Uterus (tissue), 4 donors: ENCODE measurements around the gene SEMA6B. TPM values are rescaled to one million over a fixed set of nuclear protein-coding genes. Genes with fewer than 3 reads are reported as not detected.

ENCODE experiments used
- DNase-seq, 2 donors: peaks; one replicate each; pipeline ENCODE4 v3.0.0-alpha.2; 2019 to 2020
- H3K27ac ChIP-seq, 2 donors: fragments of 200-600 bp; sonication (generic); 1 replicate in 1 of 2; 2 replicates in 1 of 2; pipeline ENCODE4 v1.5.1; 2016 to 2018
- H3K27me3 ChIP-seq, 2 donors: fragments of 200-600 bp; sonication (generic); one replicate each; pipeline ENCODE4 v1.5.1; 2018 to 2019; ENCODE audit warnings: control low read depth in 1 of 2
- H3K36me3 ChIP-seq, 2 donors: fragments of 200-600 bp; sonication (generic); one replicate each; pipeline ENCODE4 v1.5.1; 2019; ENCODE audit warnings: control low read depth in 1 of 2
- H3K4me1 ChIP-seq, 2 donors: fragments of 200-600 bp; sonication (generic); one replicate each; pipeline ENCODE4 v1.5.1; 2018 to 2019; ENCODE audit warnings: control low read depth in 1 of 2
- H3K4me3 ChIP-seq, 2 donors: fragments of 200-600 bp; sonication (generic); 1 replicate in 1 of 2; 2 replicates in 1 of 2; pipeline ENCODE4 v1.5.1; 2018 to 2019; ENCODE audit warnings: mild to moderate bottlenecking in 1 of 2
- H3K9me3 ChIP-seq, 2 donors: fragments of 200-600 bp; sonication (generic); one replicate each; pipeline ENCODE4 v1.5.1; 2019; ENCODE audit warnings: control low read depth in 1 of 2
- POLR2A ChIP-seq, 2 donors: fragments of 450-650 bp; IDR thresholded peaks; one replicate each; pipeline ENCODE4 v1.6.1; 2016; ENCODE audit warnings: antibody characterized with exemption in 2 of 2, mild to moderate bottlenecking in 1 of 2, moderate library complexity in 1 of 2
- intact Hi-C: fragments of 100-400 bp; cut with DNase I; formaldehyde crosslinking; loops from one replicate; pipeline ENCODE4 v1.15.1; 2023; ENCODE audit warnings: low total_unique reads
- total RNA-seq, 4 donors: library from RNA; depleted of rRNA in 3 of 4; stranded (reverse); fragments of >200 nt in 3 of 4; gene quantifications; one replicate each; pipeline versions ENCODE4 v1.1.0 to v1.2.4, GENCODE V29; 2014 to 2023
- TF ChIP-seq, protein P1 (sequence below), 4 experiments: fragments of 200-600 bp in 2 of 4; fragments of 450-650 bp in 2 of 4; sonication (generic) in 2 of 4; IDR thresholded peaks; one replicate each; pipeline ENCODE4 v1.5.1; 2016 to 2019; ENCODE audit warnings: antibody characterized with exemption in 4 of 4, mild to moderate bottlenecking in 2 of 4, moderate library complexity in 1 of 4
- donor health status: DM: yes; HTN: yes; CAD: no.

SEMA6B gene
- total RNA-seq, 4 donors from 2014 or later: 1.8 to 48.1 (median 5.5) TPM

DNA sequence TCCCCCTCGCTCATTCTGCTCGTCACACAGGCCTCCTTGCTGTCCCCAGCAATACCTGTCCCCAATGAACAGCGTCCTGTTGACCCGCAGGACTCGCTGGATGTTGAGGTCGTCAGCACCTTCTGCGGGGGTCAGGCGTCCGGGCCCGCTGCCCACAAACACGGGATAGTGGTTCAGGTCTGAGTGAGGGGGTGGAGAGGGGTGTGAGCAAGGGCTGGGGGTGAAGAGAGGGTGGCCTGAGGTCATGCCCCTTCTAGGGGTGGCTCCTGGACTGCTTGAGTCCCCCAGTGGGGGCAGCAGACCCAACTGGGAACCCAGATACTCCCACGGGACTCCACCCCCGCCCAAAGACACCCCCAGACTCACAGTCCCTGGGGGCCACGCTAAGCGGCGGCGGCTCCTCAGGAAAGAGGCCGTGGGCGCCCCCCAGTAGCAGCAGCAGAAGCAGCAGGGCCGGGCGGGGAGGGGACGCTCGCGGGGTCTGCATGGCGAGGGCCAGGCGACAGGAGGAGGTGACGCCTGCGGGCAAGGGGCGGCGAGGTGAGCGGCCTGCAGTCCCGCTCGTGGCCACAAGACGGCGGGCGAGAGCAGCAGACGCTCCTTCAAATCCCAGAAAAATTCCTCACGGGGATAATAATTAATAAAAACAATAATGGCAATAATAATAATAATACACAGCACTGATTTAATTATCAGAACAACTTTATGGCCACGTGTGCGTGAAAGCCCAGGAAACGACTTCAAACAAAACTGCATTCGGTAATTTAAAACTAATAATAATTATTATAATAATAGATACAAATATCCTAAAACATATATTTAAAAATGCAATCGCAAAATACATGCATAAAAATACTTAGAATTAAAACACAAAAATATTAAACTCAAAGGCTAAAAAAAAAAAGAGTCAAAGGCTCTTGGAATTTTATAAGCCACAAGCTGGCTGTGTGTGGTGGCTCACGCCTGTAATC lies 1.2 kb downstream of the SEMA6B start:
- Histone ChIP-seq H3K4me3 (peak overlapping the region in 1 of 2 donors; percentile 8), H3K27me3 (no peaks in the 10 kb centered on the region), H3K4me1 (no peaks in the 10 kb centered on the region), H3K27ac (peak overlapping the region; percentile 9 to 52), H3K9me3 (no peaks in the 10 kb centered on the region), H3K36me3 (no peaks in the 10 kb centered on the region)
- peak in 1 of 2 donors; percentile 34 for DNase-seq
- TF ChIP-seq, protein P1, sequence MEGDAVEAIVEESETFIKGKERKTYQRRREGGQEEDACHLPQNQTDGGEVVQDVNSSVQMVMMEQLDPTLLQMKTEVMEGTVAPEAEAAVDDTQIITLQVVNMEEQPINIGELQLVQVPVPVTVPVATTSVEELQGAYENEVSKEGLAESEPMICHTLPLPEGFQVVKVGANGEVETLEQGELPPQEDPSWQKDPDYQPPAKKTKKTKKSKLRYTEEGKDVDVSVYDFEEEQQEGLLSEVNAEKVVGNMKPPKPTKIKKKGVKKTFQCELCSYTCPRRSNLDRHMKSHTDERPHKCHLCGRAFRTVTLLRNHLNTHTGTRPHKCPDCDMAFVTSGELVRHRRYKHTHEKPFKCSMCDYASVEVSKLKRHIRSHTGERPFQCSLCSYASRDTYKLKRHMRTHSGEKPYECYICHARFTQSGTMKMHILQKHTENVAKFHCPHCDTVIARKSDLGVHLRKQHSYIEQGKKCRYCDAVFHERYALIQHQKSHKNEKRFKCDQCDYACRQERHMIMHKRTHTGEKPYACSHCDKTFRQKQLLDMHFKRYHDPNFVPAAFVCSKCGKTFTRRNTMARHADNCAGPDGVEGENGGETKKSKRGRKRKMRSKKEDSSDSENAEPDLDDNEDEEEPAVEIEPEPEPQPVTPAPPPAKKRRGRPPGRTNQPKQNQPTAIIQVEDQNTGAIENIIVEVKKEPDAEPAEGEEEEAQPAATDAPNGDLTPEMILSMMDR (IDR thresholded peaks at IDR 0.05): peak; percentile 88 to 100 (median 92)
- no peak for TF ChIP-seq POLR2A (IDR thresholded peaks at IDR 0.05)
- intact Hi-C loops: no loop called here

DNA sequence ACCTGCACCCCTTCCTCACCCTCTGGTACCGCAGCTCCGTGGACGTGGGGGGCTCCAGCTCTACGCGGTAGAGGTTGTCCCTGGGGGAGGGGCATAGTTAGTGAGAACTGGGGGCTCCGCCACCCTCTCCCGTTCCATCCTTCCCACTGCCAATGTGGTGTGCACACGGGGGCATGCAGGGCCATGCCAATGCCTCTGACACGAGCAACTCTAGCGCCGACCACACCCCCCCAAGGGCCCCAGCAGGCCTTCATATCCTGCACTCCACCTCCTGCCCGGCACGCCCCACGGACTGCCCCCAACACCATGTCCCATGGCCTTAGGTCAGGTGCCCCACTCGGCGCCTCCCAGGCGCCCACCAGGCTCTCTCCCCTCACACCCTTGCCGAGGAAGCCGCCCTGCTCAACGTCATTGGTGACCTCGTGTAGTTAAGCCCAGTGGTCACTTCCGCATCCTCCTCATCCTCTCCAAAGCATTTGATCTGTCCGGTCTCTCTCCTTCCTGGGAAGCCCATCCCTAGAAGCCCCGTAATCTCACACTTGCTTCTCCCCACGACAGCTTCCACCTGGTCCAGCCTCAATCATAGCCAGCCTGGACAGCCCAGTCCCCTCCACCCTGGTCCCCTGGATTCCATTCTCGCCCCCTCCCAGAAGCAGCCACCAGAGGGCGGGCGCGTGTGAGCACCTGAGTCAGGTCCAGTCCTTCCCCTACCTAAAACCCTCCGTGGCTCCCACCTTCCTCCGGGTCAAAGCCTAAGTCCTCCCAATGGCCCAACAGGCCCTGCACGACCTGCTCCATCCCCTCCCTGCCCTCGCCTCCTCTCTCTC lies 2.1 kb downstream of the SEMA6B start:
- no peak for DNase-seq
- H3K27ac ChIP-seq: peak overlapping the region in 1 of 2 donors; percentile 52
- H3K36me3 ChIP-seq: no peaks in the 10 kb centered on the region
- intact Hi-C loops: no loop called here
- no peaks in the 10 kb centered on the region for H3K27me3 ChIP-seq
- no peaks in the 10 kb centered on the region for H3K9me3 ChIP-seq
- H3K4me1 ChIP-seq: no peaks in the 10 kb centered on the region
- H3K4me3 ChIP-seq: no peak overlapping the region
- no peak for TF ChIP-seq POLR2A (IDR thresholded peaks at IDR 0.05)
- TF ChIP-seq, protein P1 (IDR thresholded peaks at IDR 0.05): no peak

DNA sequence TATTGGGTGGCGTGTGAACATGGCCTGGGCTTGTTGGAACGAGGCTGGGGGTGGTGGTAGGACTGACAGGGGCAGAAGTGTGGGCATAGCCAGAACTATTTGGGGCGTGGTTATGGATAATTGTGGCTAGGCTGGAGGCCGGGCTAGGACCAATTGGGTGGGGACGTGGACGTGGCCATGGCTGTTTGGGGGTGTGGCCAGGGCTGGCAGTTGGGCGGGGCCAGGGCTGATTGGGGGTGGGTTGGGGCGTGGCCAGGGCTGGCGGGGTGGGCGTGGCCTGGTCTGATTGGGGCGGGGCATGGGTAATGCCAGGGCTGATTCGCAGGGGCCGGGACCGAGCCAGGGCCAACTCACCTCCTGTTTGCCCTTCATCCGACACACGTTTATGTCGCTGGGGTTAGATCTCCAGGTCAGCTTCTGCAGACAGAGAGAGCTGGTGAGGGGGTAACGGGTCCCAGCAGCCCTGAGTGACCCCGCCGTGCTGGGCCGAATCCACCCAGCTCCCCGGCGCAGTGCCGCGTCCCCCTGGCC lies 2.8 kb downstream of the SEMA6B start:
- no peaks in the 10 kb centered on the region for H3K36me3 ChIP-seq
- DNase-seq: no peak
- no peaks in the 10 kb centered on the region for H3K4me1 ChIP-seq
- H3K27ac ChIP-seq: no peak overlapping the region
- TF ChIP-seq POLR2A (IDR thresholded peaks at IDR 0.05): no peak
- TF ChIP-seq, protein P1 (IDR thresholded peaks at IDR 0.05): no peak
- intact Hi-C loops: no loop called here
- H3K9me3 ChIP-seq: no peaks in the 10 kb centered on the region
- no peaks in the 10 kb centered on the region for H3K27me3 ChIP-seq
- no peak overlapping the region for H3K4me3 ChIP-seq

DNA sequence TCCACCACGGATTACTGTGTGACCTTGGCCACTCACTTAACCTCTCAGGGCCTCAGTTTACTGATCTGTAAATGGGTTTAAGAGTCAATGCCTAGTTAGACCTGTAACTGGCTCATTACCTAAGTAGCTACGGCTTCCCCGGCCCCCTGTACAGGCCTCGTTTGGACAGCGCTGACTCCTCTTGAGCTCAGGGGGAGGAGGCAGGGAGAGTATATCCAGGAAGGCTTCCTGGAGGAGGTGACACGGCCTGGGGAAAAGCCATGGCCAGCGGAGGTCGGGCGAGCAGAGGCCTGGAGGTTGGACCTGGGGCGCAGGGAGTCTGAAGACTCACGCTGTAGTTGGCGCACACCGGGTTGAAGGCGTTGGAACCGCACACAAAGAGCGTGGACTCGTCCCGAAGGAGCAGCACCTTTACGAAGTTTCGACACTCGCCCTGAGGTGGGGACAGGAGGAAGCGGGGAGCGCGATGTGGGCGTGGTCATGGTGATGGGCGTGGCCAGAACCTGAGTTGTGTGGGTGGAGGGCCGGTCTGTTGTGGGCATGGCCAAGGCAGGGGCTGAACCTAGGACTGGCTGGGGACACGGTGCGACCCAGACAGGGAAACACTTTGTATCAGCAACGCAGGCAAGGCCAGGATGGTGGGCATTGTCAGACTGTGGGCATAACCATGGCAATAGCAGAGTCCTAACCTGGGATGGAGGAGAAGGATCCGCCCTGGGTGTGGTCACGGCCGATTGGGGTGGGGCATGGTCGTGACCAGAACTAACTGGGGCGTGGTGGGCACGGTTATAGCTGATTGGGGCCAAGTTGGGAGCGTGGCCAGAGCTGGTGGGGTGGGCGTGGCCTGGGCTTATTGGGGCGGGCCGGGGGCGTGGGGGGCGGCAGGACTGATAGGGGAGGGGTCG lies 3.6 kb downstream of the SEMA6B start:
- intact Hi-C loops: no loop called here
- Histone ChIP-seq H3K36me3 (no peaks in the 10 kb centered on the region), H3K9me3 (no peaks in the 10 kb centered on the region), H3K27ac (no peak overlapping the region), H3K4me3 (no peak overlapping the region), H3K4me1 (no peaks in the 10 kb centered on the region), H3K27me3 (no peaks in the 10 kb centered on the region)
- TF ChIP-seq, protein P1 (IDR thresholded peaks at IDR 0.05): no peak
- no peak for DNase-seq
